Common myeloid progenitor, CD34-positive (primary cell): ENCODE measurements around the gene PTX4.

Source experiments
- CTCF ChIA-PET: fragments of 350-600 bp; sonication (Branson Sonifier 250); formaldehyde crosslinking; loops from one replicate; lab custom pipeline; 2021; ENCODE audit warnings: antibody characterized with exemption; lab: Charles Lee
- POLR2A ChIA-PET: fragments of 350-600 bp; sonication (Branson Sonifier 250); formaldehyde crosslinking; loops from one replicate; lab custom pipeline; 2021; ENCODE audit warnings: antibody characterized with exemption; lab: Charles Lee
- DNase-seq, 3 donors: peaks; one replicate each; pipeline versions ENCODE4 v3.0.0 to v3.0.0-alpha.2; 2013
- H3K27ac ChIP-seq, 2 experiments: 1 replicate in 1 of 2; 2 replicates in 1 of 2; pipeline ENCODE4 v1.7.0; 2013; ENCODE audit warnings: inconsistent platforms in 2 of 2, low read length in 2 of 2, mild to moderate bottlenecking in 2 of 2, low read depth in 1 of 2, moderate library complexity in 1 of 2; ENCODE audit not compliant: severe bottlenecking in 2 of 2, insufficient read depth in 1 of 2, poor library complexity in 1 of 2
- H3K27me3 ChIP-seq, 5 experiments: replicated peaks in 2 of 5; 1 replicate in 3 of 5; 2 replicates in 2 of 5; pipeline versions ENCODE4 v1.6.1 to v1.7.0; 2013; ENCODE audit warnings: low read length in 4 of 5, mild to moderate bottlenecking in 2 of 5, moderate library complexity in 2 of 5, inconsistent platforms in 1 of 5; ENCODE audit not compliant: insufficient read depth in 5 of 5, control insufficient read depth in 4 of 5
- H3K36me3 ChIP-seq, 4 experiments: 1 replicate in 2 of 4; 2 replicates in 2 of 4; pipeline versions ENCODE4 v1.6.1 to v1.7.0; 2013; ENCODE audit warnings: low read length in 3 of 4, control low read depth in 1 of 4, mild to moderate bottlenecking in 1 of 4; ENCODE audit not compliant: control insufficient read depth in 4 of 4, insufficient read depth in 4 of 4
- H3K4me1 ChIP-seq, 4 experiments: 1 replicate in 3 of 4; 2 replicates in 1 of 4; pipeline versions ENCODE4 v1.6.1 to v1.7.1; 2013; ENCODE audit warnings: low read length in 3 of 4, mild to moderate bottlenecking in 3 of 4, control low read depth in 1 of 4, inconsistent platforms in 1 of 4, moderate library complexity in 1 of 4; ENCODE audit not compliant: control insufficient read depth in 4 of 4, insufficient read depth in 4 of 4; ENCODE audit errors: control extremely low read depth in 1 of 4
- H3K4me3 ChIP-seq, 7 experiments: 1 replicate in 4 of 7; 2 replicates in 3 of 7; pipeline versions ENCODE4 v1.5.1 to v1.7.0; 2013; ENCODE audit warnings: mild to moderate bottlenecking in 7 of 7, low read length in 6 of 7, moderate library complexity in 6 of 7, inconsistent platforms in 2 of 7, low read depth in 2 of 7, control low read depth in 1 of 7; ENCODE audit not compliant: insufficient read depth in 4 of 7, control insufficient read depth in 1 of 7; ENCODE audit errors: extremely low read depth in 1 of 7
- H3K9me3 ChIP-seq, 5 experiments: 1 replicate in 4 of 5; 2 replicates in 1 of 5; pipeline versions ENCODE4 v1.6.1 to v1.7.1; 2013; ENCODE audit warnings: low read length in 4 of 5, mild to moderate bottlenecking in 2 of 5, inconsistent platforms in 1 of 5, low read depth in 1 of 5, moderate library complexity in 1 of 5; ENCODE audit not compliant: control insufficient read depth in 4 of 5, insufficient read depth in 2 of 5; ENCODE audit errors: control extremely low read depth in 1 of 5
- WGBS: methylation state at CpG from one replicate; pipeline ENCODE4 v1.1.5; 2013; ENCODE audit not compliant: insufficient coverage; 5-methylcytosine and 5-hydroxymethylcytosine counted together

PTX4 gene

DNA sequence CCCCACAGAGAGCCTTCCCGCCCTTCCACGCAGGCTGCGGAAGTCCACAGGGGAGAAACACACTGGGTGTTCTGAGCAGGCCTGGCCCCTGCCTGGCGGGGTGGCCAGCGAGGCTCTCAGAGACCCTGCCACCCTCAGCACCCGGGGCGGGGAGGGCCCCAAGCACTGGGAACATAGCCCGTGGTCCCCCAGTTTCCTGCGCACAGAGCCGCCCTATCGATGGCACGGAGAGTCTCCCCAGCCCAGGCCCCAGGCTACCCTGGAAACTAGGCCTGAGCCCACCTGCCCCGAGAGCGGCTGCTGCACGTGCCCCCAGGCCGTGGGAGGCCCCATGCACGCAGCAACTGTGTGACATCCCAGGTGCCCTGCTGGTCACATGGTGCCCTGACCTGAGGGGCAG, 34.2 kb downstream of the PTX4 start:
- Histone ChIP-seq H3K4me1 (peaks cover 0 to 33% (median 14%) of the 10 kb centered on the region in 4 experiments), H3K27me3 (no peaks in the 10 kb centered on the region), H3K4me3 (no peak overlapping the region), H3K9me3 (no peaks in the 10 kb centered on the region), H3K36me3 (peaks cover 14 to 90% (median 44%) of the 10 kb centered on the region in 4 experiments), H3K27ac (peak overlapping the region in 1 of 2 experiments; percentile 56)
- 95% methylated on average over 16 of the region's 17 CpGs for WGBS
- ChIA-PET POLR2A (no interaction called here), CTCF (no interaction called here)
- no peak for DNase-seq

DNA sequence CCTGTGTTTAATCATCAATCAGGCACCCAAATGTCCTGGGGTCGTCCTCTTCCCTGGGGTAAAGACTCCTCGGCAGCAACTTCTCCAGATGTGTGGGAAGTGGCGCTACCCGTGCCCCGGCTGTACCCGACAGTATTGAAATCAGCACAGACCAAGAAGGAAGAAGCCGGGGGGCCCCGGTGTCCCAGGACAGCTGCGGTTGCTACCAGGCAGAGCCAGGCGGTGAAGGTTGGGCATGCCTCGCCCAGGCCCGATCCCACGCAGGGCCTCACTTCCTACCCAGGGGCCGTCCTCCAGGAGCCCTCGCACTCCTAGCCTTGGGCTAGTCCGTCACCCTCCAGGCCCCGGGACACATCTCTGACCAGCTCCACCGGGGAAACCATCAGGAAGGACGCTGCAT, 35.4 kb downstream of the PTX4 start:
- H3K36me3 ChIP-seq: peaks cover 14 to 93% (median 54%) of the 10 kb centered on the region in 4 experiments
- no peak for DNase-seq
- ChIA-PET CTCF (no interaction called here), POLR2A (no interaction called here)
- no peak overlapping the region for H3K27ac ChIP-seq
- WGBS: 96% methylated on average over 19 of the region's 19 CpGs
- peaks cover 0 to 23% (median 7%) of the 10 kb centered on the region in 4 experiments for H3K4me1 ChIP-seq
- no peak overlapping the region for H3K4me3 ChIP-seq
- no peaks in the 10 kb centered on the region for H3K27me3 ChIP-seq
- no peaks in the 10 kb centered on the region for H3K9me3 ChIP-seq

DNA sequence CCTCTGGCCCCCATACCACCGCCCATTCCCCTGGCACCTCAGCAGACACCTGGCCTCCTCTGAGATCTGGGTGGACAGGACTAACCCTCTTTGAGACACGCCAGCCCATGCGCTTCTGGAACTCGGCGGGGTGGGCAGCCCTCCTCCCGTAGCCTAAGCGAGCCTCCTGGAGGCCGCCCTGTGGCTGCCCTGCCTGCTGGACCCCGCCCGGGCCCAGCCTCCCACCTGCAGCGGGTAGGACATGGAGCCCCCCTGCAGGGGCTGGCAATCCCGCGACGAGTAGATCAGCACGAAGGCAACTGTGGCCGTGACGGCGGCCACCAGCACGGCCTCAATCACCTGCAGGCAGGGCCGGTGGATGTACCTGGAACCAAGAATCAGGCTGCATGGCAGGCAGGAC, 36.2 kb downstream of the PTX4 start:
- no peak overlapping the region for H3K27ac ChIP-seq
- no peaks in the 10 kb centered on the region for H3K27me3 ChIP-seq
- no peak for DNase-seq
- CTCF ChIA-PET: no interaction called here
- H3K4me1 ChIP-seq: peaks cover 0 to 19% (median 3%) of the 10 kb centered on the region in 4 experiments
- POLR2A ChIA-PET: no interaction called here
- no peaks in the 10 kb centered on the region for H3K9me3 ChIP-seq
- H3K36me3 ChIP-seq: peaks cover 14 to 93% (median 60%) of the 10 kb centered on the region in 4 experiments
- no peak overlapping the region for H3K4me3 ChIP-seq
- WGBS: 98% methylated on average over 15 of the region's 20 CpGs

DNA sequence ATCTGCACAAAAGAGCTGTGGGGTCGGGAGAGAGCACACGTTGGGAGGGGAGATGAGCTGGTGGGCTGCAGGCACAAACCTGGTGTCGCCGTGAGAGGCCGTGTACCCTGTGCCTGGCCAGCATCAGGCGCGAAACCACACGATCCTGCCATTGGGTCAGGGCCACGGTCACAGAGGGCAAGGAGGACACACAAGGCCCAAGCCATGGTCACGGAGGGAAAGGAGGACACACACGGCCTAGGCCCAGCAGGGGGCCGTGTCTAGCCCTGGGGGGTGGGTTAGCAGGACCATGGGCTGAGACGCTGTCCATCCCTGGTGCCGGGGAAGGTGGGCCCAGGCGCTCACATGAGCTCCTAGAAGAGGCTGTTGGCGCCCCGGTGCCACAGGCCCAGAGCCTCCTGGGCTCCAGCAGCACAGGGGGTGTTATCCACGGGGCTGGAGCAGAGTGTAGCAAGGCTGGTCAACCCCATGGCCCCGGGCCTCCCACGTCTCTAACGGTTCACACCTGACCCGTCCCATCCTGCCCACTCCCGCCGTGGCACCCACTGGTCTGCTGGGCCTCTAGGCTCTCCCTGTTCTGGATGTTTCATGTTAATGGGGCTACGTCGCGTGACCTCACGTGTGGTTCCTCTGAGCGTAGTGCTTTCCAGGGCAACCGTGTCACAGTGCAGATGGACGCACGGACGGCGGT, 36.9 kb downstream of the PTX4 start:
- peaks cover 14 to 94% (median 62%) of the 10 kb centered on the region in 4 experiments for H3K36me3 ChIP-seq
- POLR2A ChIA-PET: no interaction called here
- H3K27me3 ChIP-seq: no peaks in the 10 kb centered on the region
- CTCF ChIA-PET: no interaction called here
- H3K27ac ChIP-seq: no peak overlapping the region
- H3K4me3 ChIP-seq: no peak overlapping the region
- 95% methylated on average over 33 of the region's 34 CpGs for WGBS
- DNase-seq: no peak
- H3K4me1 ChIP-seq: peaks cover 0 to 18% (median under 1%) of the 10 kb centered on the region in 4 experiments
- H3K9me3 ChIP-seq: no peaks in the 10 kb centered on the region

DNA sequence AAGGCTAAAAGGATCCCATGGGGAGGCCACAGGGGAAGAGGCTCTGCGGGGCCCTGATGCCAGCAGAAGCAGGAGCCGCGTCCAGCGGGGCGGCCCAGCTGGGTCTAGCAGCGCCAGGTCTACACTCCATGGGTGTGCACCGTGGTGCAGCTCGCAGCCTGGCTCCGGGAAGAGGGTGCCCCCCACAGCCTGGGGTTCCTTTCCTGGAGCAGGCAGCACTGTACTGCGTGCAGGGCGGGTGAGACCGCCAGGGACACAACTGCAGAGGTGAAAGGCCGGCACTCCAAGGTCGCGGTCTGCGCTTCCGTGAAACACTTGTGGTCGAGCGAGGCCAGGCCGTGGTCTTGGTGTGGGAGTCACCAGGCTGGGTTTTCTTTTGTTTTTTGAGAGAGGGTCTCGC, 37.9 kb downstream of the PTX4 start:
- H3K9me3 ChIP-seq: no peaks in the 10 kb centered on the region
- H3K36me3 ChIP-seq: peaks cover 11 to 97% (median 64%) of the 10 kb centered on the region in 4 experiments
- H3K4me1 ChIP-seq: peaks cover 0 to 11% (median 0%) of the 10 kb centered on the region in 4 experiments
- DNase-seq: no peak
- H3K27me3 ChIP-seq: no peaks in the 10 kb centered on the region
- H3K27ac ChIP-seq: no peak overlapping the region
- 100% methylated on average over 13 of the region's 21 CpGs for WGBS
- ChIA-PET POLR2A (no interaction called here), CTCF (no interaction called here)
- H3K4me3 ChIP-seq: no peak overlapping the region

DNA sequence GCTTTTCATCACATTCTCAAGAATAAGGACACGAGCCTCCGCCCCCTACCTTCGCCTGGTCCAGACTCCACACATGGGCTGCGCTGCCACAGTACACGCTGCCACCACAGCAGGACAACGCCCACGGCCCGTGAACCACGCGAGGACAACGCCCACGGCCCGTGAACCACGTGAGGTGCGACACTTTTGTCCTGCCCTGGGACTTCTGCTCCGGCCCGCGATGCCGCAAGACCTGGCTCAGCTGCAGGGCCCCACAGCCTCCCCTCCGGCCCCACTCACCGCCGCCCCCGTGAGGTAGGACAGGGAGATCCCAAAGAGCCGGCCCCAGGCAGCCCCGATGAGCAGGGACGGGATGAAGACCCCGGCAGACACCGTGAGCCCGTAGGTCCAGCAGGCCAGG, 38.5 kb downstream of the PTX4 start:
- ChIA-PET CTCF (no interaction called here), POLR2A (no interaction called here)
- 97% methylated on average over 29 of the region's 29 CpGs for WGBS
- H3K4me3 ChIP-seq: no peak overlapping the region
- H3K4me1 ChIP-seq: peaks cover 0 to 10% (median 0%) of the 10 kb centered on the region in 4 experiments
- H3K36me3 ChIP-seq: peaks cover 7 to 96% (median 66%) of the 10 kb centered on the region in 4 experiments
- DNase-seq: no peak
- H3K9me3 ChIP-seq: no peaks in the 10 kb centered on the region
- H3K27me3 ChIP-seq: no peaks in the 10 kb centered on the region
- H3K27ac ChIP-seq: no peak overlapping the region

DNA sequence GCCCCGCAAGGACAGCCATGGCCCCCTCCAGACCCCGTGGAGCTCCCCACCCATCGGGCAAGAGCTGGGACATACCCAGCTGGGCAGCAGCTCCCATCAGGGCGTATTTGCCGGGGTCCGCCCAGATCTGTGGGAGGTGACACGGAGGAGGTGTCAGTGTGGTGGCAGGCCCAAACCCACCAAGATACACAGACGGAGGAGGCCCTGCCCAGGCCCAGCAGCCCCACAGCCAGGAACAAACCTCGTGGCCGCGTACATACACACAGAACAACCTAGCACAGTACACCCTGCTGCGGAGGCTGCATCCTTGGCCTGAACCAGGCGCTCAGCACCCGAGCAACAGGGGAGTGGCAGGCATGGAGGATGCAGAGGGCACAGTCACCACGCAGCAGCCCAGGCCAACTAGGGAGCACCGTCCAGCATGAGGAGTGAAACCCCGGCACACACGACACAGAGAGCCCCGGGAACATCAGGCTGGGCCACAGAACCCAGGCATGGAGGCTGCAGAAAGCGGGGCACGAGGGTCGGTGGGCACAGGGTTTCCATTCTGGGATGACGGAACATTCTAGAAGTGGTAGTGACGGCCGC, 39.4 kb downstream of the PTX4 start:
- ChIA-PET CTCF (no interaction called here), POLR2A (no interaction called here)
- 96% methylated on average over 19 of the region's 25 CpGs for WGBS
- Histone ChIP-seq H3K4me1 (peaks cover 0 to 7% (median 0%) of the 10 kb centered on the region in 4 experiments), H3K4me3 (no peak overlapping the region), H3K9me3 (no peaks in the 10 kb centered on the region), H3K27ac (no peak overlapping the region), H3K27me3 (no peaks in the 10 kb centered on the region), H3K36me3 (peaks cover 4 to 88% (median 62%) of the 10 kb centered on the region in 4 experiments)
- DNase-seq: no peak
